HepG2 (cell line): ENCODE data around the gene HNRNPAB. TPM values are rescaled to one million over a fixed set of nuclear protein-coding genes. Genes with fewer than 3 reads are reported as not detected.
A peak's percentile ranks its signal among the peaks of the same experiment; 100 is the strongest.

Experiments
- ATAC-seq: fragments of 200-7000 bp; cut with Tn5 transposase; 3 replicates; pipeline ENCODE4 v1.9.1; 2020; ENCODE audit warnings: mild to moderate bottlenecking, moderate library complexity
- BruUV-seq: library from RNA; stranded (reverse); fragments of 400-500 nt; replicated peaks from 2 replicates; lab custom pipeline; 2021; lab: Mats Ljungman, UMichigan
- CTCF ChIA-PET: fragments of 300-600 bp; formaldehyde crosslinking; extraction: SDS; loops from one replicate; lab custom pipeline; 2021; ENCODE audit warnings: low total read pairs, inconsistent platforms, low intra/inter-chr PET ratio; lab: Yijun Ruan, JAX
- POLR2A ChIA-PET: fragments of 350-600 bp; sonication (Branson Sonifier 250); formaldehyde crosslinking; loops from one replicate; lab custom pipeline; 2020; ENCODE audit warnings: antibody characterized with exemption, inconsistent platforms; lab: Yijun Ruan, JAX
- DNase-seq: peaks from one replicate; pipeline ENCODE4 v3.0.0-alpha.2; 2015; ENCODE audit warnings: low spot score
- FAIRE-seq: peaks from 3 replicates; lab custom pipeline; 2011; peaks lifted over from hg19 to GRCh38; lab: Jason Lieb, UNC
- H2AFZ ChIP-seq: one replicate; pipeline ENCODE4 v1.6.1; 2011; ENCODE audit warnings: low read length, inconsistent platforms
- H3K27ac ChIP-seq: fragments of 300-600 bp; 3 replicates; pipeline ENCODE4 v1.8.0; 2011; ENCODE audit warnings: mixed run types, mild to moderate bottlenecking, mixed read lengths, low read length, inconsistent platforms; ENCODE audit not compliant: insufficient read depth; ENCODE audit errors: extremely low read length
- H3K27me3 ChIP-seq, 2 experiments: fragments of 200-600 bp in 1 of 2; 2 replicates in 1 of 2; 3 replicates in 1 of 2; pipeline versions ENCODE4 v1.6.0 to v1.8.0; 2011; ENCODE audit warnings: low read length in 2 of 2, mild to moderate bottlenecking in 2 of 2, moderate library complexity in 2 of 2, inconsistent platforms in 1 of 2; ENCODE audit not compliant: insufficient read depth in 2 of 2, control insufficient read depth in 1 of 2
- H3K36me3 ChIP-seq, 2 experiments: fragments of 200-600 bp in 1 of 2; replicated peaks in 1 of 2; 2 replicates in 1 of 2; 3 replicates in 1 of 2; pipeline versions ENCODE4 v1.5.1 to v1.8.0; 2011; ENCODE audit warnings: low read length in 2 of 2, inconsistent platforms in 1 of 2; ENCODE audit not compliant: insufficient read depth in 2 of 2, control insufficient read depth in 1 of 2
- H3K4me1 ChIP-seq: 2 replicates; pipeline ENCODE4 v1.5.1; 2012; ENCODE audit warnings: low read length, inconsistent platforms; ENCODE audit not compliant: insufficient read depth
- H3K4me2 ChIP-seq: 2 replicates; pipeline ENCODE4 v1.6.0; 2011; ENCODE audit warnings: low read depth, low read length, inconsistent platforms
- H3K4me3 ChIP-seq, 3 experiments: fragments of 200-600 bp in 1 of 3; sonication (generic), shearing (Covaris generic) in 1 of 3; replicated peaks in 1 of 3; 2 replicates each; pipeline ENCODE4 v1.5.1; 2011 to 2016; ENCODE audit warnings: low read length in 3 of 3, inconsistent platforms in 2 of 3, low read depth in 2 of 3, mild to moderate bottlenecking in 2 of 3, control low read depth in 1 of 3, mixed read lengths in 1 of 3; ENCODE audit not compliant: insufficient read depth in 1 of 3
- H3K79me2 ChIP-seq: one replicate; pipeline ENCODE4 v1.6.1; 2011; ENCODE audit warnings: low read length, inconsistent platforms; ENCODE audit not compliant: insufficient read depth
- H3K9ac ChIP-seq: 2 replicates; pipeline ENCODE4 v1.6.0; 2011; ENCODE audit warnings: mild to moderate bottlenecking, low read depth, low read length, inconsistent platforms; ENCODE audit not compliant: insufficient read depth
- H3K9me3 ChIP-seq: 2 replicates; pipeline ENCODE4 v1.5.1; 2012; ENCODE audit warnings: mild to moderate bottlenecking, low read length
- H4K20me1 ChIP-seq: 2 replicates; pipeline ENCODE4 v1.6.0; 2011; ENCODE audit warnings: inconsistent platforms, mild to moderate bottlenecking, low read length, moderate library complexity; ENCODE audit not compliant: insufficient read depth
- EP300 ChIP-seq, 3 experiments: sonication (generic) in 1 of 3; formaldehyde crosslinking in 1 of 3; IDR thresholded peaks; 2 replicates each; pipeline versions ENCODE4 v1.5.1 to v1.6.1; 2011 to 2020; ENCODE audit warnings: low read depth in 2 of 3, low read length in 2 of 3, borderline replicate concordance in 1 of 3, improper control_type of control experiment in 1 of 3, mild to moderate bottlenecking in 1 of 3, missing genetic modification reagents in 1 of 3, moderate library complexity in 1 of 3
- HDAC2 ChIP-seq: sonication (generic); formaldehyde crosslinking; IDR thresholded peaks from 2 replicates; pipeline ENCODE4 v1.4.0; 2020; ENCODE audit warnings: missing genetic modification reagents
- MED8 ChIP-seq: sonication (generic); formaldehyde crosslinking; IDR thresholded peaks from 2 replicates; pipeline ENCODE4 v1.8.1; 2023; ENCODE audit warnings: mild to moderate bottlenecking, missing genetic modification reagents; ENCODE audit not compliant: insufficient replicate concordance
- POLR2A ChIP-seq, 2 experiments: IDR thresholded peaks; 2 replicates each; pipeline ENCODE4 v1.6.1; 2011; ENCODE audit warnings: low read depth in 2 of 2, low read length in 2 of 2, mild to moderate bottlenecking in 1 of 2, moderate library complexity in 1 of 2; ENCODE audit not compliant: insufficient read depth in 1 of 2
- ZFAT ChIP-seq: sonication (generic); formaldehyde crosslinking; conservative IDR thresholded peaks from 2 replicates; pipeline ENCODE4 v1.8.1; 2023; ENCODE audit warnings: missing genetic modification reagents, inconsistent platforms
- ZNF143 ChIP-seq: sonication (generic); formaldehyde crosslinking; IDR thresholded peaks from 2 replicates; pipeline ENCODE4 v1.4.0; 2020; ENCODE audit warnings: missing genetic modification reagents
- ZNF713 ChIP-seq: sonication (generic); formaldehyde crosslinking; IDR thresholded peaks from 2 replicates; pipeline ENCODE4 v1.4.0; 2020; ENCODE audit warnings: mild to moderate bottlenecking, missing genetic modification reagents
- WGBS: methylation state at CpG from one replicate; pipeline ENCODE4 v1.1.6; 2017; ENCODE audit warnings: low lambda C conversion rate; 5-methylcytosine and 5-hydroxymethylcytosine counted together
- in situ Hi-C: cut with HindIII; loops from 2 replicates; pipeline ENCODE4 v1.10.0; 2017; ENCODE audit warnings: low pct_unique_long_range_greater_than_20kb; ENCODE audit not compliant: extremely low pct_ligation_motif_present
- intact Hi-C: fragments of 100-400 bp; cut with micrococcal nuclease; formaldehyde crosslinking; loops from one replicate; pipeline ENCODE4 v1.10.0; 2022; ENCODE audit not compliant: unreplicated experiment
- polyA plus RNA-seq, 8 experiments: library from polyadenylated mRNA; depleted of rRNA in 3 of 8; stranded (reverse) in 7 of 8; unstranded in 1 of 8; fragments of >200 nt; fragmentation: Illumina TruSeq in 4 of 8; extraction: Trizol in 4 of 8; gene quantifications; 2 replicates each; pipeline versions ENCODE4 v1.2.1 to v1.2.3, GENCODE V29; 2011 to 2016; ENCODE audit warnings: low read depth in 4 of 8, missing spikeins in 1 of 8, mixed read lengths in 1 of 8; ENCODE audit not compliant: insufficient read depth in 1 of 8
- total RNA-seq, 5 experiments: library from RNA; depleted of rRNA; stranded (reverse); fragments of >200 nt; fragmentation: Illumina TruSeq; extraction: Trizol; gene quantifications; 2 replicates each; pipeline ENCODE4 v1.2.3, GENCODE V29; 2016; ENCODE audit warnings: low read depth in 1 of 5

The HNRNPAB gene
- total and polyA plus RNA-seq, 2 of the 13 experiments (the other 11 are each of a cell fraction or from before 2014, with no cell fraction given), result 62.6 to 111 TPM

- Histone ChIP-seq H3K4me1 (peaks cover 21% of the 10 kb centered on the region), H3K9me3 (no peaks in the 10 kb centered on the region), H3K79me2 (no peaks in the 10 kb centered on the region), H3K4me2 (no peak overlapping the region), H4K20me1 (no peaks in the 10 kb centered on the region), H2AFZ (no peak overlapping the region), H3K27me3 (no peaks in the 10 kb centered on the region), H3K27ac (no peak overlapping the region), H3K36me3 (peaks cover 12 to 80% of the 10 kb centered on the region in 2 experiments), H3K4me3 (no peak overlapping the region), H3K9ac (no peak overlapping the region)
- no peak for FAIRE-seq
- no TSS peak for BruUV-seq
- 90% methylated on average over 4 of the region's 6 CpGs for WGBS
- DNase-seq, result no peak
- POLR2A ChIA-PET, result interaction anchor here (1.1 to 2.6 kb wide), 4 partner anchors 10 to 21 kb away, joined by 3 to 15 read pairs (median 6); partner anchors contain the start of gene HNRNPAB
- intact Hi-C loops, result no loop called here
- in situ Hi-C loops, result no loop called here
- peak; percentile 12 for ATAC-seq
- CTCF ChIA-PET, result no interaction called here
- TF ChIP-seq ZNF713 (no peak), HDAC2 (no peak), ZFAT (CRISPR knock-in tag) (no peak), POLR2A (IDR thresholded peaks at IDR 0.05; ENCODE audit: insufficient read depth in 1 of 2, low read depth in 2 of 2, low read length in 2 of 2) (peak; percentile 38 to 50; a peak in 3 of 4 replicates), EP300 (IDR thresholded peaks at IDR 0.05; ENCODE audit: low read depth in 2 of 2, low read length in 2 of 2) (no peak), EP300 (CRISPR knock-in tag; IDR thresholded peaks at IDR 0.05; ENCODE audit: borderline replicate concordance) (no peak), ZNF143 (CRISPR knock-in tag) (no peak), MED8 (CRISPR knock-in tag) (no peak)
These were observed 9.9 kb downstream of the HNRNPAB start for GRCh38 chr5:178214160-178214803.
